B cell (primary cell): Measurements from ENCODE around the gene OCSTAMP. TPM values are rescaled to one million over a fixed set of nuclear protein-coding genes. Genes with fewer than 3 reads are reported as not detected.

ENCODE experiments used
- ATAC-seq: fragments of 200-7000 bp; cut with Tn5 transposase; one replicate; pipeline ENCODE4 v1.10.0; 2021; ENCODE audit warnings: low read depth, mild to moderate bottlenecking, moderate number of reproducible peaks, moderate library complexity
- CTCF ChIA-PET: fragments of 350-600 bp; sonication (Branson Sonifier 250); formaldehyde crosslinking; loops from one replicate; lab custom pipeline; 2021; ENCODE audit warnings: antibody characterized with exemption, inconsistent platforms; lab: Charles Lee
- POLR2A ChIA-PET: fragments of 350-600 bp; sonication (Branson Sonifier 250); formaldehyde crosslinking; loops from one replicate; lab custom pipeline; 2021; ENCODE audit warnings: antibody characterized with exemption; lab: Charles Lee
- DNase-seq: peaks from one replicate; pipeline ENCODE4 v3.0.0; 2013
- H2AFZ ChIP-seq: 2 replicates; pipeline ENCODE4 v1.6.1; 2012; ENCODE audit warnings: mild to moderate bottlenecking, low read depth, low read length; ENCODE audit not compliant: insufficient read depth, poor library complexity, severe bottlenecking
- H3K27ac ChIP-seq, 2 donors: 1 replicate in 1 of 2; 2 replicates in 1 of 2; pipeline ENCODE4 v1.5.1; 2012 to 2013; ENCODE audit warnings: low read length in 2 of 2, mild to moderate bottlenecking in 2 of 2, moderate library complexity in 1 of 2
- H3K27me3 ChIP-seq, 4 experiments: fragments of 200-600 bp in 1 of 4; sonication (generic) in 1 of 4; replicated peaks in 1 of 4; 1 replicate in 2 of 4; 2 replicates in 2 of 4; pipeline versions ENCODE4 v1.6.1 to v1.7.0; 2013 to 2016; ENCODE audit warnings: low read length in 3 of 4, mild to moderate bottlenecking in 2 of 4, mixed read lengths in 1 of 4, moderate library complexity in 1 of 4; ENCODE audit not compliant: insufficient read depth in 4 of 4, control insufficient read depth in 3 of 4; ENCODE audit errors: control extremely low read depth in 1 of 4
- H3K36me3 ChIP-seq, 2 experiments: replicated peaks in 1 of 2; 1 replicate in 1 of 2; 2 replicates in 1 of 2; pipeline versions ENCODE4 v1.6.1 to v1.7.1; 2013; ENCODE audit warnings: low read length in 1 of 2; ENCODE audit not compliant: insufficient read depth in 2 of 2, control insufficient read depth in 1 of 2; ENCODE audit errors: control extremely low read depth in 1 of 2, extremely low read depth in 1 of 2
- H3K4me1 ChIP-seq, 2 donors: fragments of 200-600 bp in 1 of 2; sonication (generic) in 1 of 2; 1 replicate in 1 of 2; 2 replicates in 1 of 2; pipeline versions ENCODE4 v1.5.1 to v1.6.1; 2013 to 2017; ENCODE audit warnings: low read length in 2 of 2; ENCODE audit not compliant: control insufficient read depth in 2 of 2, insufficient read depth in 2 of 2
- H3K4me2 ChIP-seq: replicated peaks from 2 replicates; pipeline ENCODE3; 2012; ENCODE audit warnings: mild to moderate bottlenecking, low read depth, low read length; ENCODE audit not compliant: poor library complexity, severe bottlenecking
- H3K4me3 ChIP-seq, 5 experiments: fragments of 200-600 bp in 1 of 5; sonication (generic) in 1 of 5; 1 replicate in 3 of 5; 2 replicates in 2 of 5; pipeline versions ENCODE4 v1.5.1 to v1.7.0; 2011 to 2016; ENCODE audit warnings: low read length in 4 of 5, mild to moderate bottlenecking in 4 of 5, low read depth in 2 of 5, control low read depth in 1 of 5, moderate library complexity in 1 of 5; ENCODE audit not compliant: insufficient read depth in 1 of 5; ENCODE audit errors: control extremely low read depth in 1 of 5, extremely low read depth in 1 of 5
- H3K79me2 ChIP-seq: fragments of 200-600 bp; sonication (generic); one replicate; pipeline ENCODE4 v1.6.0; 2016; ENCODE audit warnings: low read length; ENCODE audit not compliant: control insufficient read depth, insufficient read depth
- H3K9ac ChIP-seq: fragments of 200-600 bp; sonication (generic); 2 replicates; pipeline ENCODE4 v1.6.1; 2017; ENCODE audit warnings: mild to moderate bottlenecking, low read length, moderate library complexity
- H3K9me3 ChIP-seq, 3 donors: one replicate each; pipeline versions ENCODE4 v1.6.1 to v1.7.1; 2013; ENCODE audit warnings: low read length in 2 of 3; ENCODE audit not compliant: control insufficient read depth in 2 of 3, insufficient read depth in 1 of 3; ENCODE audit errors: control extremely low read depth in 1 of 3
- H4K20me1 ChIP-seq: 2 replicates; pipeline ENCODE4 v1.6.0; 2012; ENCODE audit warnings: mild to moderate bottlenecking, low read length; ENCODE audit not compliant: insufficient read depth, control insufficient read depth, poor library complexity, severe bottlenecking
- H3K27ac Mint-ChIP-seq: one replicate; pipeline ENCODE4 v1.8.0; 2021; ENCODE audit warnings: mixed read lengths
- H3K27me3 Mint-ChIP-seq: one replicate; pipeline ENCODE4 v1.8.0; 2021; ENCODE audit warnings: mixed read lengths
- H3K4me1 Mint-ChIP-seq: one replicate; pipeline ENCODE4 v1.8.0; 2021; ENCODE audit warnings: mixed read lengths
- H3K4me3 Mint-ChIP-seq: one replicate; pipeline ENCODE4 v1.8.0; 2021; ENCODE audit warnings: mixed read lengths
- H3K9me3 Mint-ChIP-seq: one replicate; pipeline ENCODE4 v1.8.0; 2022; ENCODE audit warnings: mixed read lengths; ENCODE audit not compliant: insufficient read depth
- CTCF ChIP-seq: fragments of 200-600 bp; IDR thresholded peaks from one replicate; pipeline ENCODE4 v1.8.0; 2022; ENCODE audit warnings: antibody characterized with exemption, mild to moderate bottlenecking
- EZH2 ChIP-seq: IDR thresholded peaks from 2 replicates; pipeline ENCODE4 v1.6.1; 2012; ENCODE audit warnings: borderline replicate concordance, low read depth, mild to moderate bottlenecking, moderate library complexity, low read length; ENCODE audit not compliant: insufficient read depth, poor library complexity, severe bottlenecking
- WGBS: methylation state at CpG from one replicate; pipeline ENCODE4 v1.1.5; 2013; ENCODE audit warnings: missing lambda C conversion rate; ENCODE audit not compliant: insufficient coverage; 5-methylcytosine and 5-hydroxymethylcytosine counted together
- intact Hi-C: fragments of 100-400 bp; cut with micrococcal nuclease; formaldehyde crosslinking; loops from one replicate; pipeline ENCODE4 v1.10.0; 2022
- polyA plus RNA-seq: library from polyadenylated mRNA; depleted of rRNA; stranded (reverse); fragments of >200 nt; gene quantifications from 2 replicates; pipeline ENCODE4 v1.2.3, GENCODE V29; 2012
- total RNA-seq, 2 donors: library from RNA; stranded (reverse); fragments of 120-200 nt in 1 of 2; gene quantifications; 1 replicate in 1 of 2; 2 replicates in 1 of 2; pipeline versions ENCODE4 v1.2.3 to v1.2.4, GENCODE V29; 2013 to 2022

Gene OCSTAMP
- total and polyA plus RNA-seq, 2 donors (not counting 1 experiment from before 2014, with no cell fraction given) = not detected

- intact Hi-C loops = no loop called here
- no CpG with 5 or more reads among the region's 1 CpG for WGBS
- no peak for TF ChIP-seq EZH2
- TF ChIP-seq CTCF = no peak
Measured at GRCh38 chr20:46590443-46590842, 40.0 kb upstream of the OCSTAMP start.

GRCh38 chr20:46588532-46589511 lies 38.4 kb upstream of the OCSTAMP start:
- WGBS = 65% methylated on average over 11 of the region's 14 CpGs
- DNase-seq = no peak

More at GRCh38 chr20:46590443-46590842, 40.0 kb upstream of the OCSTAMP start:
- no peaks in the 10 kb centered on the region for H4K20me1 ChIP-seq
- no peak overlapping the region for H2AFZ ChIP-seq
- ATAC-seq (no peak), DNase-seq (no peak)
- H3K27me3 Mint-ChIP-seq = peaks cover 7% of the 10 kb centered on the region
- ChIA-PET POLR2A (no interaction called here), CTCF (no interaction called here)
- no peaks in the 10 kb centered on the region for H3K9me3 ChIP-seq
- H3K79me2 ChIP-seq = no peaks in the 10 kb centered on the region
- H3K9ac ChIP-seq = no peak overlapping the region
- no peak overlapping the region for H3K4me3 ChIP-seq
- no peak overlapping the region for H3K4me2 ChIP-seq
- H3K27ac ChIP-seq = no peak overlapping the region
- H3K9me3 Mint-ChIP-seq = no peaks in the 10 kb centered on the region
- H3K36me3 ChIP-seq = no peaks in the 10 kb centered on the region
- no peaks in the 10 kb centered on the region for H3K4me1 Mint-ChIP-seq
- no peaks in the 10 kb centered on the region for H3K4me1 ChIP-seq
- H3K4me3 Mint-ChIP-seq = no peak overlapping the region
- peaks cover 0 to 7% (median 0%) of the 10 kb centered on the region in 4 experiments for H3K27me3 ChIP-seq
- no peak overlapping the region for H3K27ac Mint-ChIP-seq

More at GRCh38 chr20:46588532-46589511, 38.4 kb upstream of the OCSTAMP start:
- ATAC-seq = no peak
- H3K4me3 ChIP-seq = no peak overlapping the region
- H3K36me3 ChIP-seq = no peaks in the 10 kb centered on the region
- no peaks in the 10 kb centered on the region for H3K9me3 Mint-ChIP-seq
- H3K4me1 ChIP-seq = no peaks in the 10 kb centered on the region
- no peak overlapping the region for H2AFZ ChIP-seq
- no peak overlapping the region for H3K4me3 Mint-ChIP-seq
- TF ChIP-seq EZH2 (no peak), CTCF (no peak)
- intact Hi-C loops = no loop called here
- ChIA-PET POLR2A (no interaction called here), CTCF (interaction anchor here (0.9 kb wide), 1 partner anchor 27 kb away, joined by 3 read pairs; no protein-coding TSS in a partner anchor)
- H3K27me3 Mint-ChIP-seq = peaks cover 8% of the 10 kb centered on the region
- H3K4me2 ChIP-seq = no peak overlapping the region
- no peaks in the 10 kb centered on the region for H3K79me2 ChIP-seq
- no peak overlapping the region for H3K27ac ChIP-seq
- H3K9me3 ChIP-seq = no peaks in the 10 kb centered on the region
- no peaks in the 10 kb centered on the region for H4K20me1 ChIP-seq
- H3K27me3 ChIP-seq = peaks cover 0 to 7% (median 1%) of the 10 kb centered on the region in 4 experiments
- no peak overlapping the region for H3K27ac Mint-ChIP-seq
- no peaks in the 10 kb centered on the region for H3K4me1 Mint-ChIP-seq
- H3K9ac ChIP-seq = no peak overlapping the region
